HepG2 (cell line): ENCODE data around the gene IP6K3. TPM values are rescaled to one million over a fixed set of nuclear protein-coding genes. Genes with fewer than 3 reads are reported as not detected.
A peak's percentile ranks its signal among the peaks of the same experiment; 100 is the strongest.

Experiments
- AKAP8 ChIP-seq: sonication (generic); formaldehyde crosslinking; IDR thresholded peaks from 2 replicates; pipeline ENCODE4 v1.5.1; 2020; ENCODE audit warnings: mild to moderate bottlenecking, missing genetic modification reagents
- ARID4A ChIP-seq: sonication (generic); formaldehyde crosslinking; IDR thresholded peaks from 2 replicates; pipeline ENCODE4 v1.5.0; 2020; ENCODE audit warnings: mild to moderate bottlenecking, missing genetic modification reagents, borderline replicate concordance
- GZF1 ChIP-seq: sonication (generic); formaldehyde crosslinking; IDR thresholded peaks from 2 replicates; pipeline ENCODE4 v1.5.1; 2020; ENCODE audit warnings: mild to moderate bottlenecking, missing genetic modification reagents
- NR3C1 ChIP-seq: sonication (generic); formaldehyde crosslinking; IDR thresholded peaks from 2 replicates; pipeline ENCODE4 v1.4.0; 2020; ENCODE audit warnings: missing genetic modification reagents
- PLSCR1 ChIP-seq: sonication (generic); formaldehyde crosslinking; IDR thresholded peaks from 2 replicates; pipeline ENCODE4 v1.5.0; 2020; ENCODE audit warnings: missing genetic modification reagents, mild to moderate bottlenecking, borderline replicate concordance
- RFX5 ChIP-seq: IDR thresholded peaks from 2 replicates; pipeline ENCODE4 v1.6.1; 2011; ENCODE audit warnings: low read depth, low read length, improper control_type of control experiment
- WIZ ChIP-seq: sonication (generic); formaldehyde crosslinking; IDR thresholded peaks from 2 replicates; pipeline ENCODE4 v1.5.1; 2020; ENCODE audit warnings: mild to moderate bottlenecking, missing genetic modification reagents
- ZC3H13 ChIP-seq: sonication (generic); formaldehyde crosslinking; IDR thresholded peaks from 2 replicates; pipeline ENCODE4 v1.8.1; 2023; ENCODE audit warnings: mild to moderate bottlenecking, missing genetic modification reagents, moderate library complexity
- ZNF224 ChIP-seq: sonication (generic); formaldehyde crosslinking; IDR thresholded peaks from 2 replicates; pipeline ENCODE4 v1.5.0; 2020; ENCODE audit warnings: mild to moderate bottlenecking, missing genetic modification reagents
- ZNF484 ChIP-seq: sonication (generic); formaldehyde crosslinking; IDR thresholded peaks from 2 replicates; pipeline ENCODE4 v1.5.1; 2020; ENCODE audit warnings: mild to moderate bottlenecking, low read depth, missing genetic modification reagents, borderline replicate concordance
- ZNF512B ChIP-seq: sonication (generic); formaldehyde crosslinking; IDR thresholded peaks from 2 replicates; pipeline ENCODE4 v1.5.1; 2020; ENCODE audit warnings: missing genetic modification reagents, mild to moderate bottlenecking, borderline replicate concordance
- ZNF543 ChIP-seq: sonication (generic); formaldehyde crosslinking; IDR thresholded peaks from 2 replicates; pipeline ENCODE4 v1.4.0; 2020; ENCODE audit warnings: mild to moderate bottlenecking, missing genetic modification reagents
- ZNF609 ChIP-seq: sonication (generic); formaldehyde crosslinking; IDR thresholded peaks from 2 replicates; pipeline ENCODE4 v1.4.0; 2020; ENCODE audit warnings: mild to moderate bottlenecking, missing genetic modification reagents, borderline replicate concordance
- polyA plus RNA-seq, 8 experiments: library from polyadenylated mRNA; depleted of rRNA in 3 of 8; stranded (reverse) in 7 of 8; unstranded in 1 of 8; fragments of >200 nt; fragmentation: Illumina TruSeq in 4 of 8; extraction: Trizol in 4 of 8; gene quantifications; 2 replicates each; pipeline versions ENCODE4 v1.2.1 to v1.2.3, GENCODE V29; 2011 to 2016; ENCODE audit warnings: low read depth in 4 of 8, missing spikeins in 1 of 8, mixed read lengths in 1 of 8; ENCODE audit not compliant: insufficient read depth in 1 of 8
- total RNA-seq, 5 experiments: library from RNA; depleted of rRNA; stranded (reverse); fragments of >200 nt; fragmentation: Illumina TruSeq; extraction: Trizol; gene quantifications; 2 replicates each; pipeline ENCODE4 v1.2.3, GENCODE V29; 2016; ENCODE audit warnings: low read depth in 1 of 5

Gene IP6K3
- total and polyA plus RNA-seq, 2 of the 13 experiments (the other 11 are each of a cell fraction or from before 2014, with no cell fraction given): 0.11 to 0.18 TPM

- no peak for TF ChIP-seq ZNF609
- no peak for TF ChIP-seq RFX5
- no peak for TF ChIP-seq ZNF512B (CRISPR knock-in tag)
- 0 out of 2 replicates have a peak, but pooled peaks have one; percentile 71 for TF ChIP-seq GZF1 (CRISPR knock-in tag)
- no peak for TF ChIP-seq ZNF224 (CRISPR knock-in tag)
- TF ChIP-seq ZC3H13 (CRISPR knock-in tag): peak; percentile 85
- no peak for TF ChIP-seq NR3C1 (CRISPR knock-in tag)
- no peak for TF ChIP-seq PLSCR1
- TF ChIP-seq ZNF543: no peak
- no peak for TF ChIP-seq WIZ
- no peak for TF ChIP-seq AKAP8 (CRISPR knock-in tag)
- TF ChIP-seq ZNF484 (CRISPR knock-in tag): no peak
- peak; percentile 66 for TF ChIP-seq ARID4A (CRISPR knock-in tag)
These were observed 41.4 kb upstream of the IP6K3 start (continued) for GRCh38 chr6:33787954-33788693.
